Heart left ventricle (tissue), 16 donors: ENCODE results near the gene ZNF230. TPM values are rescaled to one million over a fixed set of nuclear protein-coding genes. Genes with fewer than 3 reads are reported as not detected.

Experiments
- ATAC-seq, 4 donors: fragments of 200-7000 bp; cut with Tn5 transposase; one replicate each; pipeline ENCODE4 v1.9.1; 2020 to 2022; ENCODE audit warnings: moderate library complexity in 4 of 4, mild to moderate bottlenecking in 3 of 4, moderate number of reproducible peaks in 1 of 4
- DNase-seq, 5 donors: peaks; one replicate each; pipeline ENCODE4 v3.0.0-alpha.2; 2020
- H3K27ac ChIP-seq, 12 donors: fragments of 200-600 bp; sonication (generic) in 4 of 12; one replicate each; pipeline versions ENCODE4 v1.5.0 to v1.8.0; 2016 to 2022; ENCODE audit warnings: mild to moderate bottlenecking in 2 of 12
- H3K27me3 ChIP-seq, 9 donors: fragments of 200-600 bp; sonication (generic) in 2 of 9; one replicate each; pipeline versions ENCODE4 v1.5.1 to v1.8.0; 2016 to 2022; ENCODE audit warnings: mild to moderate bottlenecking in 3 of 9
- H3K36me3 ChIP-seq, 9 donors: fragments of 200-600 bp; sonication (generic) in 2 of 9; one replicate each; pipeline versions ENCODE4 v1.5.0 to v1.8.0; 2018 to 2022; ENCODE audit warnings: mild to moderate bottlenecking in 2 of 9
- H3K4me1 ChIP-seq, 12 donors: fragments of 200-600 bp; sonication (generic) in 4 of 12; one replicate each; pipeline versions ENCODE4 v1.5.0 to v1.8.0; 2016 to 2022; ENCODE audit warnings: mild to moderate bottlenecking in 3 of 12
- H3K4me3 ChIP-seq, 12 donors: fragments of 200-600 bp; sonication (generic) in 4 of 12; one replicate each; pipeline versions ENCODE4 v1.5.0 to v1.8.0; 2017 to 2022; ENCODE audit warnings: mild to moderate bottlenecking in 9 of 12, moderate library complexity in 4 of 12
- H3K9me3 ChIP-seq, 12 donors: fragments of 200-600 bp; sonication (generic) in 4 of 12; one replicate each; pipeline versions ENCODE4 v1.5.0 to v1.8.0; 2016 to 2022; ENCODE audit warnings: mild to moderate bottlenecking in 1 of 12
- CTCF ChIP-seq, 12 donors: fragments of 200-600 bp; sonication (generic) in 4 of 12; IDR thresholded peaks; one replicate each; pipeline versions ENCODE4 v1.5.0 to v1.8.0; 2018 to 2022; ENCODE audit warnings: antibody characterized with exemption in 12 of 12, mild to moderate bottlenecking in 5 of 12
- POLR2A ChIP-seq, 2 donors: fragments of 450-650 bp; IDR thresholded peaks; one replicate each; pipeline ENCODE4 v1.6.1; 2017; ENCODE audit warnings: antibody characterized with exemption in 2 of 2, mild to moderate bottlenecking in 2 of 2, moderate library complexity in 2 of 2
- WGBS, 4 donors: extraction: QIAGEN DNeasy Blood & Tissue Kit in 2 of 4; methylation state at CpG; one replicate each; pipeline versions ENCODE4 v1.1.5 to v1.1.7; 2013 to 2018; 5-methylcytosine and 5-hydroxymethylcytosine counted together
- intact Hi-C, 10 donors: fragments of 100-400 bp; cut with DNase I; formaldehyde crosslinking; loops; one replicate each; pipeline versions ENCODE4 v1.11.1 to v1.14.2; 2022
- polyA plus RNA-seq, 2 donors: library from polyadenylated mRNA; stranded (reverse); fragments of 200-250 nt; gene quantifications; one replicate each; pipeline ENCODE4 v1.2.3, GENCODE V29; 2013
- total RNA-seq, 9 donors: library from RNA; depleted of rRNA in 2 of 9; stranded (reverse); fragments of >200 nt in 2 of 9; fragmentation: NEBNext Ultra II Directional in 3 of 9; extraction: Animal tissue kit (Norgen Biotek cat#: 25700) in 3 of 9; gene quantifications; one replicate each; pipeline versions ENCODE4 v1.1.0 to v1.2.4, GENCODE V29; 2016 to 2023
- donor health status: ischemic (EF 13 %, LVEDD 7.1; RV severe dilation, severe dysfunction).
- donor health status: healthy with polysubstance abuse.
- donor health status: DM: no; HTN: yes; CAD: no.
- donor health status: DM: no; HTN: no; CAD: no.
- donor health status: ischemic (EF 25% LVEDD 6.9; RV normal size, moderate dysfunction).
- donor health status: ischemic (EF 25% LVEDD 5.7; RV mildly dilated, moderate dysfunction).
- donor health status: healthy.
- donor health status: DM: yes; HTN: yes; CAD: no.
- donor health status: ischemic (EF 35%, LVEDD 5.7; RV mildly dilated, moderate dysfunction).
- donor health status: nonischemic (EF 11% LVEDD 7.7; RV severe dilation, severe dysfunction).
- donor health status: DM: yes; HTN: yes; CAD: no.
- donor health status: PGD.
- donor health status: ischemic (EF 29% LVEDD 5.4; RV normal size, mild dysfunction).
- donor health status: nonischemic (EF 23%, LVEDD 6.1; RV moderate dilation, normal function).

The ZNF230 gene
- total and polyA plus RNA-seq, 11 donors: 1.7 to 4.3 (median 1.9) TPM

- DNase-seq (no peak), ATAC-seq (no peak)
- 95 to 99% (median 98%) methylated on average over 5 of the region's 5 CpGs for WGBS, 4 donors
- peaks cover 0 to 10% (median 0%) of the 10 kb centered on the region in 12 donors for H3K4me1 ChIP-seq
- H3K27ac ChIP-seq: no peak overlapping the region
- TF ChIP-seq POLR2A (IDR thresholded peaks at IDR 0.05): no peak
- no peak for TF ChIP-seq CTCF (IDR thresholded peaks at IDR 0.05)
- H3K27me3 ChIP-seq: no peaks in the 10 kb centered on the region
- H3K4me3 ChIP-seq: no peak overlapping the region
- peaks cover 0 to 100% (median 61%) of the 10 kb centered on the region in 12 donors for H3K9me3 ChIP-seq
- intact Hi-C loops: no loop called here
- peaks cover 21 to 72% (median 56%) of the 10 kb centered on the region in 9 donors for H3K36me3 ChIP-seq
Observed at GRCh38 chr19:44010468-44010867, 7.7 kb downstream of the ZNF230 start.

GRCh38 chr19:44019498-44019897, 16.7 kb downstream of the ZNF230 start:
- no peak for ATAC-seq
- 38 to 49% (median 40%) methylated on average over 2 of the region's 2 CpGs for WGBS, 4 donors
- Histone ChIP-seq H3K4me1 (peaks cover 0 to under 1% (median 0%) of the 10 kb centered on the region in 12 donors), H3K9me3 (peaks cover 0 to 22% (median 0%) of the 10 kb centered on the region in 12 donors), H3K27me3 (peaks cover 0 to 3% (median 0%) of the 10 kb centered on the region in 9 donors), H3K4me3 (no peak overlapping the region), H3K27ac (no peak overlapping the region), H3K36me3 (no peaks in the 10 kb centered on the region)
- intact Hi-C loops: no loop called here
- TF ChIP-seq CTCF (IDR thresholded peaks at IDR 0.05) (no peak), POLR2A (IDR thresholded peaks at IDR 0.05) (no peak)
- no peak for DNase-seq

- H3K27me3 ChIP-seq: peaks cover 0 to 3% (median 0%) of the 10 kb centered on the region in 9 donors
- intact Hi-C loops: no loop called here
- no peak for DNase-seq
- H3K9me3 ChIP-seq: peaks cover 0 to 5% (median 0%) of the 10 kb centered on the region in 12 donors
- no peak overlapping the region for H3K27ac ChIP-seq
- H3K36me3 ChIP-seq: no peaks in the 10 kb centered on the region
- TF ChIP-seq CTCF (IDR thresholded peaks at IDR 0.05) (no peak), POLR2A (IDR thresholded peaks at IDR 0.05) (no peak)
- no peak overlapping the region for H3K4me3 ChIP-seq
- ATAC-seq: no peak
- peaks cover 0 to 9% (median 4%) of the 10 kb centered on the region in 12 donors for H3K4me1 ChIP-seq
Observed at GRCh38 chr19:44021221-44021620, 18.5 kb downstream of the ZNF230 start.

GRCh38 chr19:44024900-44025216, 22.1 kb downstream of the ZNF230 start:
- DNase-seq (no peak), ATAC-seq (no peak)
- Histone ChIP-seq H3K27ac (peak overlapping the region in 11 of 12 donors; percentile 27 to 82 (median 64)), H3K9me3 (peaks cover 0 to 31% (median 16%) of the 10 kb centered on the region in 12 donors), H3K27me3 (peaks cover 0 to 3% (median 0%) of the 10 kb centered on the region in 9 donors), H3K4me1 (peaks cover 0 to 9% (median 4%) of the 10 kb centered on the region in 12 donors), H3K4me3 (peak overlapping the region; percentile 62 to 92 (median 82)), H3K36me3 (peaks cover 2 to 33% (median 33%) of the 10 kb centered on the region in 9 donors)
- intact Hi-C loops: loop anchor here in 2 of 10 donors (1.0 to 2.0 kb wide), 2 partner anchors 22 to 23 kb away; partner anchors contain the start of gene ZNF230 (in 2 of the 2)
- no peak for TF ChIP-seq CTCF (IDR thresholded peaks at IDR 0.05)
- no peak for TF ChIP-seq POLR2A (IDR thresholded peaks at IDR 0.05)
- WGBS, 4 donors: 40 to 43% (median 42%) methylated on average over 4 of the region's 4 CpGs
